Endodermal cell (in vitro differentiated cells): ENCODE results near the gene PMEPA1. TPM values are rescaled to one million over a fixed set of nuclear protein-coding genes. Genes with fewer than 3 reads are reported as not detected.
A peak's percentile ranks its signal among the peaks of the same experiment; 100 is the strongest.

Experiments
- DNase-seq: peaks from one replicate; pipeline ENCODE4 v3.0.0-alpha.2; 2017
- H3K27ac ChIP-seq: 2 replicates; pipeline ENCODE4 v1.5.1; 2013; ENCODE audit warnings: mild to moderate bottlenecking, low read depth, low read length, moderate library complexity
- H3K27me3 ChIP-seq: 2 replicates; pipeline ENCODE4 v1.6.1; 2013; ENCODE audit warnings: mild to moderate bottlenecking, low read length, moderate library complexity; ENCODE audit not compliant: insufficient read depth, control insufficient read depth, poor library complexity, severe bottlenecking
- H3K36me3 ChIP-seq: 2 replicates; pipeline ENCODE4 v1.7.0; 2013; ENCODE audit warnings: mild to moderate bottlenecking, low read length, moderate library complexity; ENCODE audit not compliant: control insufficient read depth, insufficient read depth
- H3K4me1 ChIP-seq: one replicate; pipeline ENCODE4 v1.7.0; 2013; ENCODE audit warnings: low read length; ENCODE audit not compliant: control insufficient read depth, insufficient read depth
- H3K4me3 ChIP-seq: 2 replicates; pipeline ENCODE4 v1.5.1; 2013; ENCODE audit warnings: mild to moderate bottlenecking, low read length, moderate library complexity
- H3K9ac ChIP-seq: 2 replicates; pipeline ENCODE4 v1.6.1; 2013; ENCODE audit warnings: mild to moderate bottlenecking, low read length, moderate library complexity; ENCODE audit not compliant: poor library complexity, severe bottlenecking; ENCODE audit errors: extremely low read depth
- H3K9me3 ChIP-seq: 2 replicates; pipeline ENCODE4 v1.6.1; 2013; ENCODE audit warnings: mild to moderate bottlenecking, low read length, moderate library complexity; ENCODE audit not compliant: control insufficient read depth
- H3K27ac Mint-ChIP-seq: 2 replicates; pipeline ENCODE4 v1.8.0; 2020; ENCODE audit warnings: mixed read lengths
- H3K27me3 Mint-ChIP-seq: 2 replicates; pipeline ENCODE4 v1.8.0; 2021; ENCODE audit warnings: mild to moderate bottlenecking, mixed read lengths; ENCODE audit not compliant: insufficient read depth
- H3K36me3 Mint-ChIP-seq: 2 replicates; pipeline ENCODE4 v1.8.0; 2020; ENCODE audit warnings: low read depth, mixed read lengths
- H3K4me1 Mint-ChIP-seq: 2 replicates; pipeline ENCODE4 v1.8.0; 2020; ENCODE audit warnings: mixed read lengths
- H3K4me3 Mint-ChIP-seq: 2 replicates; pipeline ENCODE4 v1.8.0; 2020; ENCODE audit warnings: mild to moderate bottlenecking, moderate library complexity, mixed read lengths
- H3K9me3 Mint-ChIP-seq: 2 replicates; pipeline ENCODE4 v1.8.0; 2020; ENCODE audit warnings: mild to moderate bottlenecking, mixed read lengths
- CTCF ChIP-seq: fragments of 200-600 bp; sonication (generic); conservative IDR thresholded peaks from 2 replicates; pipeline ENCODE4 v1.5.0; 2021; ENCODE audit warnings: antibody characterized with exemption, mild to moderate bottlenecking
- WGBS, 2 experiments: methylation state at CpG; one replicate each; pipeline versions ENCODE4 v1.1.5 to v1.1.7; 2013; ENCODE audit warnings: missing lambda C conversion rate in 2 of 2, mixed read lengths in 1 of 2; ENCODE audit not compliant: insufficient coverage in 1 of 2, insufficient read length in 1 of 2; 5-methylcytosine and 5-hydroxymethylcytosine counted together
- total RNA-seq, 2 donors: library from RNA; stranded (reverse); fragmentation: NEBNext Ultra II Directional in 1 of 2; extraction: Animal tissue kit (Norgen Biotek cat#: 25700) in 1 of 2; gene quantifications; 2 replicates in 1 of 2; 3 replicates in 1 of 2; pipeline ENCODE4 v1.2.1, GENCODE V29; 2021

Gene PMEPA1
- total RNA-seq, 2 donors from 2014 or later = 18.8 to 37.4 TPM

GRCh38 chr20:57747861-57748481 is 38.2 kb upstream of the PMEPA1 start:
- no peak overlapping the region for H3K9ac ChIP-seq
- H3K9me3 Mint-ChIP-seq = no peaks in the 10 kb centered on the region
- H3K27me3 Mint-ChIP-seq = peaks cover 31% of the 10 kb centered on the region
- WGBS, 2 experiments = 82 to 84% methylated on average over 12 to 18 of the region's 18 CpGs
- peaks cover 40% of the 10 kb centered on the region for H3K27me3 ChIP-seq
- peak overlapping the region; percentile 66 for H3K27ac ChIP-seq
- H3K36me3 Mint-ChIP-seq = no peaks in the 10 kb centered on the region
- H3K4me3 ChIP-seq = no peak overlapping the region
- peaks cover 5% of the 10 kb centered on the region for H3K9me3 ChIP-seq
- H3K4me1 ChIP-seq = no peaks in the 10 kb centered on the region
- no peak for TF ChIP-seq CTCF
- peaks cover 4% of the 10 kb centered on the region for H3K4me1 Mint-ChIP-seq
- no peak overlapping the region for H3K4me3 Mint-ChIP-seq
- no peak overlapping the region for H3K27ac Mint-ChIP-seq
- no peaks in the 10 kb centered on the region for H3K36me3 ChIP-seq
- DNase-seq = no peak

- Mint-ChIP-seq H3K27me3 (peaks cover 33% of the 10 kb centered on the region), H3K27ac (no peak overlapping the region), H3K9me3 (no peaks in the 10 kb centered on the region), H3K4me1 (peaks cover 12% of the 10 kb centered on the region), H3K4me3 (no peak overlapping the region), H3K36me3 (no peaks in the 10 kb centered on the region)
- Histone ChIP-seq H3K4me3 (no peak overlapping the region), H3K27me3 (peaks cover 40% of the 10 kb centered on the region), H3K36me3 (no peaks in the 10 kb centered on the region), H3K4me1 (no peaks in the 10 kb centered on the region), H3K9ac (no peak overlapping the region), H3K9me3 (peaks cover 5% of the 10 kb centered on the region), H3K27ac (no peak overlapping the region)
- WGBS, 2 experiments = 88 to 100% methylated on average over 1 to 7 of the region's 7 CpGs
- DNase-seq = no peak
- TF ChIP-seq CTCF = no peak
Observed at GRCh38 chr20:57746832-57747404, 37.1 kb upstream of the PMEPA1 start.

GRCh38 chr20:57746201-57746600 is 36.4 kb upstream of the PMEPA1 start:
- H3K27me3 ChIP-seq = peaks cover 37% of the 10 kb centered on the region
- H3K36me3 ChIP-seq = no peaks in the 10 kb centered on the region
- Mint-ChIP-seq H3K9me3 (no peaks in the 10 kb centered on the region), H3K4me1 (peaks cover 12% of the 10 kb centered on the region), H3K27me3 (peaks cover 32% of the 10 kb centered on the region), H3K4me3 (no peak overlapping the region), H3K36me3 (no peaks in the 10 kb centered on the region), H3K27ac (no peak overlapping the region)
- TF ChIP-seq CTCF = no peak
- no peak overlapping the region for H3K4me3 ChIP-seq
- H3K9ac ChIP-seq = no peak overlapping the region
- H3K27ac ChIP-seq = no peak overlapping the region
- H3K9me3 ChIP-seq = peaks cover 5% of the 10 kb centered on the region
- no peak for DNase-seq
- WGBS, 2 experiments = 97 to 98% methylated on average over 11 to 13 of the region's 13 CpGs
- H3K4me1 ChIP-seq = no peaks in the 10 kb centered on the region
